Suppressor macrophage (primary cell): ENCODE results near the gene ERAL1.
A peak's percentile ranks its signal among the peaks of the same experiment; 100 is the strongest.
"Not testable (repeated sequence)": the region's sequence is repeated elsewhere in the genome, so short reads cannot be mapped to it uniquely, and the experiment has no call there.

ENCODE experiments used
- DNase-seq, 4 experiments: peaks; one replicate each; pipeline ENCODE4 v3.0.0-alpha.2; 2020 to 2022

ERAL1 gene

GRCh38 chr17:28853295-28853694 is 1.5 kb upstream of the ERAL1 start:
- DNase-seq, result no peak

DNA sequence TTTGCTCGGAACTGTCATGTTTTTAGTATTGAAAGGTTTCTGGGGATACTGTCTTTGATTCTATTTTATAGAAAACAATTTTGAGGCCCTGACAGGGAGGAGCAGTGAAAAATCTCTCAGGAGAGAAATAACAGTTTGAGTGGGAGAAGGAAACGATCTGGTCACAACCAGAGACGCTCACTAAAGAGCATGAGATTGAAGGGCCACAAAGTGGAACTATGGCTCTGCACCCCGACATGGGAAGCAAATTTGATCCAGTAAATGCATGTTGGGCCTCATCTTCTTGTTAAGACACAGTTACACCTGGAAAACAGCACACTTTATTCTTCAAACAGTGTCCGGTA is 492 bp downstream of the ERAL1 start:
- DNase-seq, result no peak

GRCh38 chr17:28856028-28856574 is 1.3 kb downstream of the ERAL1 start:
- no peak for DNase-seq

- DNase-seq, result no peak
Observed at GRCh38 chr17:28857905-28858800, 3.3 kb downstream of the ERAL1 start.

DNA sequence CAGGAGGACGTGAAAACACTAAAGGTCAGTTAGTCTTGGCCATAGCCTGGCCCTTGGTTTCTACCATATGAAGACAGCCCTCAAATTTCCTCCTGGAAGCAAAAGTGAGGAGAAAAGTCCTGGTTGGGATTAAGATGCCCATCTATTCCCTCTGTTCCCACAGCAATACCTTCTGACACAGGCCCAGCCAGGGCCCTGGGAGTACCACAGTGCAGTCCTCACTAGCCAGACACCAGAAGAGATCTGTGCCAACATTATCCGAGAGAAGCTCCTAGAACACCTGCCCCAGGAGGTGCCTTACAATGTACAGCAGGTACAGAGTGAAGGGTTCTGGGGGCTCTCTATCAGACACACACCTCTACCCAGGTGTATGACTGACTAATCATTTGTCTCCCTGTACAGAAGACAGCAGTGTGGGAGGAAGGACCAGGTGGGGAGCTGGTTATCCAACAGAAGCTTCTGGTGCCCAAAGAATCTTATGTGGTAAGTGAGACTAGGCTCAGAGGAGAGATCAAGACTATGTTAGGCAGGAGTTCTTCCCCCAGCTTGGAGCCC is 4.1 kb downstream of the ERAL1 start:
- DNase-seq, result no peak

GRCh38 chr17:28860363-28860808 is 5.6 kb downstream of the ERAL1 start:
- DNase-seq, result no peak

- DNase-seq, result no peak
Observed at GRCh38 chr17:28861393-28862203, 6.8 kb downstream of the ERAL1 start.

GRCh38 chr17:28862561-28862960 is 7.7 kb downstream of the ERAL1 start:
- DNase-seq, result no peak

DNA sequence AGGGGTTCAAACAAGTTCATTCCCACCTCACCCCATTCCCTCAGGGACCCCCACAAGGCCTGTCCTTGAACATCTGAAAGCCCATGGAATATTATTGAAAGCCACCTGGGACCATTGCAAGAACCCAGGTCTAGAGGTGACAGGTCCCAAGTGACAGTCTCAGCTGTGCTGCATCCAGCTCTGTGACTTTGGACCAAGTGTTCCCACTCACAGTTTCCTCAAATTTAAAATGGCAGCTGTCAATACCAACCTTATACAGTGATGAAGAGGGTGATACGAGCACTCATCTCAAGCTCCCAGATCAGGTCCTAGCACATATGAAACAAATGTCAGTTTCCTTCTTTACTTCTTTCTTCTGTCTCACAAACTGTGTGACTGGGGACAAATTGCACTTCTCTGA is 9.1 kb downstream of the ERAL1 start:
- DNase-seq, result no peak

DNA sequence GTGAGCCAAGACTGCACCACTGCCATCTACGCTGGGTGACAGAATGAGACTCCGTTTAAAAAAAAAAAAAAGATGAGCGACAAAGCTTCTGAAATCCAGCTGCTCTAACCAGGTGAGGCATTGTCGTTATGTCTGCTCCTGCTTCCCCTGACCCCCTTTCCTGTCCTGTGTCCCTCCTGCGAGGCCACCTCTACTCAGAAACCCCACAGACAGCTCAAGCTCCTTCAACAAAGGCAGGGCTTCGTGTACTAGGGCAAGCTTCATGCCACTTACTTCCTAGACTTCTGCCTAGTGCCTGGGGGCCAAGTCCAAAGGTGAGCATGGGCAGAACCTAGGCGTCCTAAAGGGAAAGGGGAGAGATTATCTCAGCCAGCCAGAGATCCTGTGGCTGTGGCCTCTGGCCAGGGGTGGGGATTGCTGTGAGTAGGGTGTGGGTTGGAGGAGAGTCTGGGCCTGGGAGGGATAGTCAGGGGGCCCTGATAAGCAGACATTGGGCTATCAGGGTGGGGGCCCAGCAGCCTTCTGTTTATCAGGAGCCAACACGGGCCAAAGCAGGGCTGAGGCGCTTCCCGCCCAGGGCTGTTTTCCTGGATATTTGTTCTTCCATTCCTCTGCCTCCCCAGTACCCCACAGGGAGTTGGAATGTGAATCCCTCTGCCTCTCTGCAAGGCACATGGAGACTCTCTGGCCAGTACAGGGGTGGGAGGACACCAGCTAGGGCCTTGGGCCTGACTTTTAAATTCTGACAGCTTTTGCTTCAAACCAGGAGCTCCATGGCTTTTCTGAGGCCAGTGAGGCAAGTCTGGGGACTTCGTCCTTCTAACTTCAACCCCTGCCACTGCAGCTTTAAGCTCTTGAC is 10.4 kb downstream of the ERAL1 start:
- no peak for DNase-seq

- DNase-seq, result peak in 3 of 4 experiments; percentile 29 to 58 (median 46)
Observed at GRCh38 chr17:28865946-28866752, 11.3 kb downstream of the ERAL1 start.

DNA sequence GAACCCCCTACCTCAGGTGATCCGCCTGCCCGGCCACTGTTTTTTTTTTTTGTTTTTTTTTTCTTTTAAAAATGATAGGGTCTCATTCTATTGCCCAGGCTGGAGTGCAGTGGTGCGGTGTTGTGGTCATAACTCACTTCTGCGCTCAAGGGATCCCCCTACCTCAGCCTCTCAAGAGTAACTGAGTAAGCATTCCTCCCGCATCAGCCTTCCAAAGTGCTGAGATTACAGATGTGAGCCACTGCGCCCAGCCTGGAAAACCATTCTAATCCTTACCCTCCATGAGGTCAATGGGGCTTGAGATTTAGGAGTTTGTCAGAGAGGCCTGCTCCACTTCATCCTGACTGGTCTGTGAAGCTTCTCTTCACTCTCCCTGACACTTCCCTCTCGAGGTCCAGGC is 12.5 kb downstream of the ERAL1 start:
- no peak for DNase-seq

DNA sequence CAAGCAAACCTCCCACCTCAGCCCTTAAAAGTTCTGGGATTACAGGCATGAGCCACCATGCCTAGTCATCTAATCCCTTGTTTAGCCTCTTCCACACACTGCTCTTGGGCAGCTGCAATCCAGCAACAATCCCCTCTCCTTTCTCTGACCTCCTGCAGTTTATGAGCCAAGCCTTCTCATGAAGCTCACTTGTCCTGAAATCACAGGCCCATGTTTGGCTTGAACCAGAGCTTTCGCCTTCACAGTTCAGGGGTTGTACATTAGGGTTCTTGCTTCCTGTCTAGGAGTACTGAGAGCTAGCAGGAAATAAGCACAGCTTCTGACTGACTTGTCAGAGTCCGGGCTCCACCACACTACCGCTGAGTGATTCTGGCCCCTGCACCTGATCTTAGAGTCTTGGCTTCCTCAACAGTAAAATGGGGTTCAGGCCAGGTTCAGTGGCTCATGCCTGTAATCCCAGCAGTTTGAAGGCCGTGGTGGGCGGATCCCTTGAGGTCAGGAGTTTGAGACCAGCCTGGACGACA is 16.3 kb downstream of the ERAL1 start:
- DNase-seq, result no peak

DNA sequence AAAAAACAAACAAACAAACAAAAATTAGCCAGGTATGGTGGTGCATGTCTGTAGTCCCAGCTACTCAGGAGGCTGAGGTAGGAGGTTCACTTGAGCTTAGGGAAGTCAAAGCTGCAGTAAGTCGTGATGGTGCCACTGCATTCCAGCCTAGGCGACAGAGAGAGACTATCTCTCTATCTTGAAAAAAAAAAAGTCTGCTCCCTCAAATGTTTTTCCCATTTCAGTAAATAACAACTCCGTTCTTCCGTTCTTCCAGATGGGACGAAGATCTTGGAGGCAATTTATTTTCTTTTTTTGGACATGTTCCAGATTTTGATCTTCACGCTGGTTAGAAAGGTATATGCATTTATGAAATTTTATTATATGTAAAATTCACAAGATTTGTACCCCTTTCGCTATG is 19.0 kb downstream of the ERAL1 start:
- no peak for DNase-seq

DNA sequence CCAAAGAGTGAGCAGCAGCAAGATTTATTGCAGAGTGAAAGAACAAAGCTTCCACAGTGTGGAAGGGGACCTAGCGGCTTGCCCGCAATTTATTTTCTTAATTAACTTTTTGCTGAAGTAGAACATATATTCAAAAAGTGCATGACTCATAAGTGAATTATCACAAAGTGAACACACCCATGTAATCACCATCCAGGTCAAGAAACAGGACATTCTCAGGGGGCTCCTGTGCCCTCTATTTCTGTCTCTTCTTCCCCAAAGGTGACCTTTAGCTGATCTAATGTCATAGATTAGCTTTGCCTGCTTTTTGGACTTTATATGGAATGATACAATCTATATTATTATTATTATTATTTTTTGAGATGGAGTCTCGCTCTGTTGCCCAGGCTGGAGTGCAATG is 19.9 kb downstream of the ERAL1 start:
- no peak for DNase-seq

DNA sequence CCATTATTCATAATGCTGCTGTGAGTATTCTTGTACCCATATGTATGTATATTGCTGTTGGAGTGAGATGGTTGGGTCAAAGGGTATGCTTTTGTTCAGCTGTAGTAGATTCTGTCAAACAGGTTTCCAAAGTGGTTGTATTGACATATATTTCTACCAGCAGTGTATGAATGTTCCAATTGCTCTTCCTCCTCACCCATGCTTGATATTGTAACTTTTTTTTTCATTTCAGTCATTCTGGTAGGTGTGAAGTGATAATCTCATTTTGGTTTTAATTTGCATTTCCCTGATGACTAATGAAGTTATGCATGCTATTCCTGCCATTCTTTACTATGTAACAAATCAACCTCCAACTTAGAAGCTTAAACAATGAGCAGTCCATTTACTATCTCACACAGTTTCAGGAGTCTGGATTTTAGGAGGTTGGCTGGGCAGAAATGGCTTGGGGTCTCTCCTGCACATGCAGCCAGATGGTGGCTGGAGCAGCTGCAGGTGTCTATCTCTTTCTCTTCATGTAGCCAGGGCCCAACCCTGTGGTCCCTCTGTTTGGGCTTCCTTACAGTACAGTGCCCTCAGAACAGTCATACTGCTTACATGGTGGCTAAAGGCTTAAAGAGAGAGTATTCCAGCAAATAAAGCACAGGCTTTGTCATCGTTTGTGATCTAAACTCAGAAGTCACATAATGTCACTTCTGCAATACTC is 21.2 kb downstream of the ERAL1 start:
- no peak for DNase-seq

DNA sequence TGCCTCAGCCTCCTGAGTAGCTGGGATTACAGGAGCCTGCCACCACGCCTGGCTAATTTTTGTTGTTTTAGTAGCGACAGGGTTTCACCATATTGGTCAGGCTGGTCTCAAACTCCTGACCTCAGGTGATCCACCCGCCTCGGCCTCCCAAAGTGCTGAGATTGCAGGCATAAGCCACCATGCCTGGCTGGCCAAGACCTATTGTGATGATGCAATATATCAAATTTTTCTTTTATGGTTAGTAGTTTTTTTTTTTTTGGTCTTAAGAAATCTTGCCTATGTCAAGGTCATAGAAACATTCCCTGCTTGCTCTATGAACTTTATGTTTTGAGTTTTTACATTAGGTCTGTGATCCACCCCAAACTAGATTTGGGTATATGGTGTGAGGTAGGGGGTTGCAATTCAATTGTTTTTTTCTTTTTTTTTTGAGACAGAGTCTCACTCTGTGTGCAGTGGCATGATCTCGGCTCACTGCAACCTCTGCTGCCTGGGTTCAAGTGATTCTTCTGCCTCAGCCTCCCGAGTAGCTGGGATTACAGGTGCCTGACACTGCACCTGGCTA is 22.4 kb downstream of the ERAL1 start:
- not testable (repeated sequence) for DNase-seq

DNA sequence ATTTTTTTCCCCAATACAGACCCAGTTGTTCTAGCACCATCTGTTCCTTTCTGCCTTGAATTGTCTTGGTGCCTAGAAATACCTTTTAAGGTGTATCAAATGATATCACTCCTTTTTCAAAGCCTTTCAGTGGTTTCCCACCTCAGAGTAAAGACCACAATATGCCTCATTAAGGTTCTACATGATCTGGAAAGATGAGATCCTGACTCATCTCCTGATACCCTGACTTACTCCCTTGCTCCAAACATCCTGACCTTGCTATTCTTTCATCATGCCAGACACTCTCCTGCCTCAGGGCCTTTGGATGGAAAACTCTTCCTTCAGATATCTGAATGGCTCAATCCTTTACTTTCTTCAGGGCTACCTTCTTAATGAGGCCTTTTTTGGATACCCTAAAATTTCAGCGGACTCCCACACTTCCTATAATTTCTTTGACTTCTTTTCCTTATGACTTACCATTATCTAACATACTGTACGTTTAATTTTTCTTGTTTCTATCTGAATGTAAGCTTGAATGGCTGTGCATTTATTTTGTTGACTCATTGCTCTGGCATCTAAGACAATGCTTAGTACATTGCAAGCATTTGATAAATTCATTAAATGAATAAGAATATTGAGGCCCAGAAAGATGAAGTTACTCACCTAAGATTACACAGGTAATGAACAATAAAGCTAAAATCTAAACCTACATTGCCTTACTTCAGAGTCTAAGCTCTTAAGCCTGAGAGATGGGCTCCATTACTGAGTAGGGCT is 23.5 kb downstream of the ERAL1 start:
- DNase-seq, result no peak

DNA sequence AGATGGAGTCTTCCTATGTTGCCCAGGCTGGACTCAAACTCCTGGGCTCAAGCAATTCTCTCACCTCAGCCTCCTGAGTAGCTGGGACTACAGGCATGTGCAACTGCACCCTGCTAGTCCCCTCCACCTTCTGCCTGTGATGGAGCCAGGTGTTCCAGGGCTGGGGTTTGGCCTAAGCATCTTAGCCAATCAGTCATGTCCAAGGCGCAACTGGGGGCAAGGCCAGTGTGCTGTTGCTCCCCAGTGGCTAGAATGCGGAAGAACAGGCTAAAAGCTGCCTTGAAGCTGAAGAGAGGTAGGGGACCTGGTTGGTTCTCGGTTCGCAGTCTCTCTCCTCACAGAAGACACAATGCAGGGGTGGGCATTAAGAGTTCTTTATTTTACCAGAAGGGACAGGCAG is 24.2 kb downstream of the ERAL1 start:
- DNase-seq, result peak in 1 of 4 experiments; percentile 27
